GM06990 (cell line): ENCODE measurements around the gene S100Z.

Experiments
- DNase-seq: peaks from one replicate; pipeline ENCODE4 v3.0.0-alpha.2; 2011; ENCODE audit not compliant: insufficient read length; ENCODE audit errors: extremely low read depth
- H3K27me3 ChIP-seq: replicated peaks from 2 replicates; pipeline ENCODE4 v1.6.0; 2011; ENCODE audit warnings: low read length; ENCODE audit not compliant: control insufficient read depth, insufficient read depth
- H3K36me3 ChIP-seq: 2 replicates; pipeline ENCODE4 v1.5.1; 2011; ENCODE audit warnings: low read length; ENCODE audit not compliant: control insufficient read depth, insufficient read depth
- H3K4me3 ChIP-seq: replicated peaks from 2 replicates; pipeline ENCODE4 v1.5.1; 2011; ENCODE audit warnings: low read depth, mild to moderate bottlenecking, control low read depth, low read length
- CTCF ChIP-seq: IDR thresholded peaks from 2 replicates; pipeline ENCODE4 v1.5.1; 2011; ENCODE audit warnings: low read length, control low read depth, mild to moderate bottlenecking, inconsistent platforms; ENCODE audit not compliant: insufficient read depth, poor library complexity, severe bottlenecking

The S100Z gene

DNA sequence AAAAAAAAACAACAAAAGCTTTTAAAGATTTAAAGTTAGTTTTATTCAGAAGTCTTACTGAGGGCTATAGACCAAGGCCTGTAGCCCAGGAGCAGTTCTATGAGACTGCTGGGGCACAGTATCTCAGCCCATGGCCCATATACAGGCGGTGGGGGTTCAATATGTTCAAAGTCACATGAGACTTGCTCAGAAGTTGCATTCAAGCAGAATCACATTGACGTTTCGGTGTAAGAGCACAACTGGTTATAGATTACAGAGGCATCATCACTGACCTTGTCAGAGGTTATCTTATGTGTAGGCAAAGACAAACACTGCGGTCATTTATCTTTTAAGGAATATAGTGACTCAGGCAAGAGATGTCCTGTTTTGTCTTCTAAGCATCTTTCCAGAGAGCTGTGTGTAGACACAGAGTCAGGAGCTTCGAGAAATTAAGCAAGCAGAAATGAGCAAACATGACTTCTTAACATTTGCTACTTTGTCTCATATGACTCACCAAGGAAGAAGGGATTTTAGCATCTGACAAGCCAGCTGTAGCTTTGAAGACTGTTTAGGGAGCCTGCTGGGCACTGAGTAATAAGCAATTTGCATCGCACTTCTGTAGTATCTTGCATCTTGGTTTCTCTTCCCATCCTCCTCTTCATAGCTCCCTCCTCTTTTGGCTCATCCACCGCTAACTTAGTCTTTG is 43.9 kb upstream of the S100Z start:
- no peak for DNase-seq
- H3K4me3 ChIP-seq = no peak overlapping the region
- no peaks in the 10 kb centered on the region for H3K27me3 ChIP-seq
- TF ChIP-seq CTCF = no peak
- no peaks in the 10 kb centered on the region for H3K36me3 ChIP-seq

GRCh38 chr5:76807296-76807695 is 42.5 kb upstream of the S100Z start:
- Histone ChIP-seq H3K36me3 (no peaks in the 10 kb centered on the region), H3K4me3 (no peak overlapping the region), H3K27me3 (no peaks in the 10 kb centered on the region)
- TF ChIP-seq CTCF = no peak
- DNase-seq = no peak

DNA sequence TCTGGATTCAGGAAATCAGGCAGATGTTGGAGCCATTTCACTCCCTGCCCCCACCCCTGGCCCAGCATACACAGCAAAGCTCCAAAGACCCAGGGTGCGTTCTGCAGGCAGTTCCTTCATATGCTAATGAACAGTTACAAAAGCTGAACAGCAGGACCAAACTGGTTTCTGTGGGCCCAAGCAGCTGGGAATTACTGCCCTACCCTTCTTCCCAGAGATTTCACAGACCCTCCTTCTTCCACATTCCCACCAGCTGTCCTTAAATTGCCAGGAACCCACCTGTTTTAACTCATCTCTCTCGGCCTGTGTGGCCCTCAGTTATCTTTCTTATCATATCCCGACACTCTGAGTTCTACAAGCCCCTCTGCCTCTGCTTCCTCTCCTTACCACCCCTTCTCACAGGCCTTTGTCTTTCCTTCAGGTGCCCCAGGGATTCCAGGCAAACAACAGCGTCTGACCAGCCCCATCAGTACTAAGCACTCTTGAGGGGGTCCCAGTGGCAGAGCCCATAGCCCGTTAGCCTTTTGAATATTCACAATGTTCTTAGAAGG is 41.6 kb upstream of the S100Z start:
- Histone ChIP-seq H3K4me3 (no peak overlapping the region), H3K36me3 (no peaks in the 10 kb centered on the region), H3K27me3 (no peaks in the 10 kb centered on the region)
- no peak for TF ChIP-seq CTCF
- no peak for DNase-seq

DNA sequence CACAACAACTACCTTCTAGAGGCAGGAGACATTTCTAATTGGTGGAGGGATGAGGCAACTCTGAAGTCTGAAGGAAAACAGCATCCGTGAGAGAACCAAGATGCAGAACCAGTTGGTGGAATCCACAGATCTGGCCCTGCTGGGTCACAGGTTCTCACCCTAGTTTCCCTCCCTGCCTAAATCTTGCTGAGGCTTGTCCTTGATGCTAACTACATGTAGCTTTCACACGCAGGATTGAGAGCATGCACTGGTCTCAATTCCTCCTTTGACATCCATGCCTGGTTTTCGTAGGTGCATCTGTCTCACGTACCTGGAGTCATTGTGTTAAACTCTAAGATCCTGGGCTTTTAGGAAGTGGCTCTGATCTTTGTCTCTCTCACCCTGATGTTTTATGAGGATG is 40.7 kb upstream of the S100Z start:
- H3K27me3 ChIP-seq = no peaks in the 10 kb centered on the region
- H3K36me3 ChIP-seq = no peaks in the 10 kb centered on the region
- H3K4me3 ChIP-seq = no peak overlapping the region
- no peak for TF ChIP-seq CTCF
- DNase-seq = no peak

- no peak for TF ChIP-seq CTCF
- DNase-seq = no peak
- no peak overlapping the region for H3K4me3 ChIP-seq
- no peaks in the 10 kb centered on the region for H3K36me3 ChIP-seq
- H3K27me3 ChIP-seq = no peaks in the 10 kb centered on the region
Measured at GRCh38 chr5:76810236-76810635, 39.6 kb upstream of the S100Z start.
